K562 (cell line): Measurements from ENCODE around the gene LCE1D.

ENCODE experiments used
- CHD4 ChIP-seq: fragments of 200-600 bp; sonication (generic); IDR thresholded peaks from 3 replicates; pipeline ENCODE4 v1.6.1; 2012; ENCODE audit warnings: low read depth, mild to moderate bottlenecking, mixed read lengths, low read length, inconsistent platforms; ENCODE audit not compliant: insufficient read depth, insufficient replicate concordance, poor library complexity, severe bottlenecking
- EP300 ChIP-seq: IDR thresholded peaks from 2 replicates; pipeline ENCODE4 v1.6.1; 2012; ENCODE audit warnings: low read length, improper control_type of control experiment
- HSF4 ChIP-seq: fragments of 250-450 bp; sonication (Bioruptor Pico); IDR thresholded peaks from 2 replicates; pipeline ENCODE4 v2.1.2; 2022; ENCODE audit warnings: mild to moderate bottlenecking, moderate library complexity, borderline replicate concordance
- NFIC ChIP-seq: fragments of 450-650 bp; IDR thresholded peaks from 2 replicates; pipeline ENCODE4 v1.6.1; 2017; ENCODE audit warnings: mild to moderate bottlenecking, inconsistent platforms
- NRF1 ChIP-seq, 2 experiments: fragments of 450-650 bp; IDR thresholded peaks in 1 of 2; conservative IDR thresholded peaks in 1 of 2; 2 replicates each; pipeline ENCODE4 v1.6.1; 2014; ENCODE audit warnings: mild to moderate bottlenecking in 2 of 2
- RCOR1 ChIP-seq, 2 experiments: IDR thresholded peaks; 2 replicates each; pipeline ENCODE4 v1.6.1; 2012; ENCODE audit warnings: low read depth in 2 of 2, low read length in 2 of 2, borderline replicate concordance in 1 of 2, improper control_type of control experiment in 1 of 2
- SAP30 ChIP-seq: fragments of 200-600 bp; sonication (generic); IDR thresholded peaks from 2 replicates; pipeline ENCODE4 v1.6.1; 2012; ENCODE audit warnings: borderline replicate concordance, low read depth, mild to moderate bottlenecking, moderate library complexity, low read length, control low read depth, inconsistent platforms; ENCODE audit not compliant: insufficient read depth, poor library complexity, severe bottlenecking
- TAF9B ChIP-seq: fragments of 450-650 bp; IDR thresholded peaks from 2 replicates; pipeline ENCODE4 v1.6.1; 2018; ENCODE audit warnings: mild to moderate bottlenecking; ENCODE audit not compliant: partially characterized antibody

DNA sequence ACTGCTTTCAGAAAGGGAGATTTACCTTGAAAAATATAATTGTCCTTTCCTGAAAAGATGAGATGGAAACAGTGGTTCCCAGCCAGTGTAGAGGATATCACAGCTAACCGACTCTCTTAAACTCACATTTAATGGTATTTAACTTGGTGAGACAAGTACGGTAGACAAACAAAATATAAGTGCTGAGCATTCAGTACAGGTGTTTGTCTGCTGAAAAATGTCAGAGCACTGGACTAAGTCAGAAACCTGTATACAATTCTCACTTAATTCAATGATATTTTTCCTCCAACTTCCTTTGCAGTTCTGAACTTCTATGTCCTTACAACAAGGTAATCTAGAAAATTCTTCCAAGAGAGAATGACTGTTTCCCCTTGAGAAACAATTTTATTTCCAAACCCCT lies 15.2 kb downstream of the LCE1D start, which contains the start of gene LCE1B:
- TF ChIP-seq RCOR1 (IDR thresholded peaks at IDR 0.05; ENCODE audit: borderline replicate concordance in 1 of 2, low read depth in 2 of 2, low read length in 2 of 2) (no peak), SAP30 (no peak), HSF4 (no peak), EP300 (no peak), NFIC (no peak), CHD4 (no peak), NRF1 (conservative IDR thresholded peaks at IDR 0.05 in 1 of 2, IDR thresholded peaks at IDR 0.05 in 1 of 2) (no peak), TAF9B (no peak)
